Lower leg skin (tissue), 4 donors: ENCODE data around the gene LOXHD1. TPM values are rescaled to one million over a fixed set of nuclear protein-coding genes. Genes with fewer than 3 reads are reported as not detected.

Source experiments
- DNase-seq, 2 donors: peaks; one replicate each; pipeline ENCODE4 v3.0.0-alpha.2; 2019; ENCODE audit warnings: low spot score in 2 of 2
- H3K4me3 ChIP-seq: fragments of 200-600 bp; sonication (generic); 2 replicates; pipeline ENCODE4 v1.5.1; 2017; ENCODE audit warnings: mild to moderate bottlenecking, low read depth; ENCODE audit not compliant: poor library complexity, severe bottlenecking
- CTCF ChIP-seq, 3 donors: fragments of 450-650 bp; IDR thresholded peaks; one replicate each; pipeline ENCODE4 v1.5.1; 2016; ENCODE audit warnings: antibody characterized with exemption in 3 of 3, mild to moderate bottlenecking in 3 of 3, moderate library complexity in 2 of 3
- POLR2A ChIP-seq, 2 donors: fragments of 450-650 bp; IDR thresholded peaks; one replicate each; pipeline ENCODE4 v1.6.1; 2016 to 2017; ENCODE audit warnings: antibody characterized with exemption in 2 of 2, mild to moderate bottlenecking in 1 of 2, moderate library complexity in 1 of 2
- WGBS, 2 donors: methylation state at CpG; one replicate each; pipeline ENCODE4 v1.1.5; 2018; 5-methylcytosine and 5-hydroxymethylcytosine counted together
- intact Hi-C: fragments of 100-400 bp; cut with DNase I; formaldehyde crosslinking; loops from one replicate; pipeline ENCODE4 v1.15.0; 2023; ENCODE audit warnings: low total_unique reads
- total RNA-seq, 4 donors: library from RNA; depleted of rRNA; stranded (reverse); fragments of >200 nt; gene quantifications; one replicate each; pipeline ENCODE4 v1.1.0, GENCODE V29; 2016

LOXHD1 gene
- total RNA-seq, 4 donors from 2014 or later: 0.02 to 0.97 (median 0.32) TPM; not detected in 1

- no peak overlapping the region for H3K4me3 ChIP-seq
- WGBS, 2 donors: 71 to 83% methylated on average over 10 to 14 of the region's 14 CpGs
- TF ChIP-seq POLR2A (IDR thresholded peaks at IDR 0.05) (no peak), CTCF (IDR thresholded peaks at IDR 0.05) (no peak)
- intact Hi-C loops: no loop called here
- no peak for DNase-seq
Observed at GRCh38 chr18:46474487-46475389, 182.3 kb downstream of the LOXHD1 start.

GRCh38 chr18:46471809-46472498, 185.1 kb downstream of the LOXHD1 start:
- no peak for DNase-seq
- H3K4me3 ChIP-seq: no peak overlapping the region
- TF ChIP-seq POLR2A (IDR thresholded peaks at IDR 0.05): no peak
- TF ChIP-seq CTCF (IDR thresholded peaks at IDR 0.05): no peak
- WGBS, 2 donors: 90 to 94% methylated on average over 3 of the region's 3 CpGs
- intact Hi-C loops: no loop called here

- intact Hi-C loops: no loop called here
- TF ChIP-seq CTCF (IDR thresholded peaks at IDR 0.05) (no peak), POLR2A (IDR thresholded peaks at IDR 0.05) (no peak)
- WGBS, 2 donors: 91 to 92% methylated on average over 3 of the region's 3 CpGs
- no peak overlapping the region for H3K4me3 ChIP-seq
- DNase-seq: no peak
Observed at GRCh38 chr18:46470714-46471113, 186.3 kb downstream of the LOXHD1 start.

- WGBS, 2 donors: 43 to 51% methylated on average over 3 of the region's 3 CpGs
- no peak for DNase-seq
- no peak overlapping the region for H3K4me3 ChIP-seq
- TF ChIP-seq CTCF (IDR thresholded peaks at IDR 0.05) (no peak), POLR2A (IDR thresholded peaks at IDR 0.05) (no peak)
- intact Hi-C loops: no loop called here
Observed at GRCh38 chr18:46469186-46469915, 187.7 kb downstream of the LOXHD1 start.

- WGBS, 2 donors: 71 to 74% methylated on average over 7 to 11 of the region's 11 CpGs
- no peak for DNase-seq
- intact Hi-C loops: no loop called here
- no peak for TF ChIP-seq POLR2A (IDR thresholded peaks at IDR 0.05)
- no peak for TF ChIP-seq CTCF (IDR thresholded peaks at IDR 0.05)
- H3K4me3 ChIP-seq: no peak overlapping the region
Observed at GRCh38 chr18:46468426-46469180, 188.4 kb downstream of the LOXHD1 start.
